Measurements from ENCODE around the gene KCNMB2.
A peak's percentile ranks its signal among the peaks of the same experiment; 100 is the strongest.

KCNMB2 gene

DNA sequence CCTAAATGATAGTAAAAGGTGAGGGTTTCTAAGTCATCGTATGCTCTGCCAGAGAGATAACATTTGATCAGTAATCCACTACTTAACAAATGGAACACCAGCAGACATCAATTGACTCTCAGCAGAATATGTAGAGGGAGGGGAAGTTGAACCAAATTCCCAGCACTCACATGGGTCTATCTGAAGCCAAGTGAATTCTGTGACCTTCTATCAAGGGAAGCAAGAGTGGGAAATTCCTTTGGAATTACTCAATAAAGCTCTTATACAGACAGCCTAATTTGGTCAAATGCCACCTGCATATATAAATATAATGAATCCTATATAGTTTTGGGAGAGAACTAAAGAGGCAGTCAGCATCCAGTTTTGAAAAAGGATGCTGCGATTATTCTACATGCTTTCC, 15.8 kb upstream of the KCNMB2 start:
- FAIRE-seq (no peak), DNase-seq (ENCODE audit: insufficient read length, low spot score) (no peak)
- TF ChIP-seq, protein P1, sequence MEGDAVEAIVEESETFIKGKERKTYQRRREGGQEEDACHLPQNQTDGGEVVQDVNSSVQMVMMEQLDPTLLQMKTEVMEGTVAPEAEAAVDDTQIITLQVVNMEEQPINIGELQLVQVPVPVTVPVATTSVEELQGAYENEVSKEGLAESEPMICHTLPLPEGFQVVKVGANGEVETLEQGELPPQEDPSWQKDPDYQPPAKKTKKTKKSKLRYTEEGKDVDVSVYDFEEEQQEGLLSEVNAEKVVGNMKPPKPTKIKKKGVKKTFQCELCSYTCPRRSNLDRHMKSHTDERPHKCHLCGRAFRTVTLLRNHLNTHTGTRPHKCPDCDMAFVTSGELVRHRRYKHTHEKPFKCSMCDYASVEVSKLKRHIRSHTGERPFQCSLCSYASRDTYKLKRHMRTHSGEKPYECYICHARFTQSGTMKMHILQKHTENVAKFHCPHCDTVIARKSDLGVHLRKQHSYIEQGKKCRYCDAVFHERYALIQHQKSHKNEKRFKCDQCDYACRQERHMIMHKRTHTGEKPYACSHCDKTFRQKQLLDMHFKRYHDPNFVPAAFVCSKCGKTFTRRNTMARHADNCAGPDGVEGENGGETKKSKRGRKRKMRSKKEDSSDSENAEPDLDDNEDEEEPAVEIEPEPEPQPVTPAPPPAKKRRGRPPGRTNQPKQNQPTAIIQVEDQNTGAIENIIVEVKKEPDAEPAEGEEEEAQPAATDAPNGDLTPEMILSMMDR (IDR thresholded peaks at IDR 0.05; ENCODE audit: insufficient read depth, missing control alignments) = no peak

DNA sequence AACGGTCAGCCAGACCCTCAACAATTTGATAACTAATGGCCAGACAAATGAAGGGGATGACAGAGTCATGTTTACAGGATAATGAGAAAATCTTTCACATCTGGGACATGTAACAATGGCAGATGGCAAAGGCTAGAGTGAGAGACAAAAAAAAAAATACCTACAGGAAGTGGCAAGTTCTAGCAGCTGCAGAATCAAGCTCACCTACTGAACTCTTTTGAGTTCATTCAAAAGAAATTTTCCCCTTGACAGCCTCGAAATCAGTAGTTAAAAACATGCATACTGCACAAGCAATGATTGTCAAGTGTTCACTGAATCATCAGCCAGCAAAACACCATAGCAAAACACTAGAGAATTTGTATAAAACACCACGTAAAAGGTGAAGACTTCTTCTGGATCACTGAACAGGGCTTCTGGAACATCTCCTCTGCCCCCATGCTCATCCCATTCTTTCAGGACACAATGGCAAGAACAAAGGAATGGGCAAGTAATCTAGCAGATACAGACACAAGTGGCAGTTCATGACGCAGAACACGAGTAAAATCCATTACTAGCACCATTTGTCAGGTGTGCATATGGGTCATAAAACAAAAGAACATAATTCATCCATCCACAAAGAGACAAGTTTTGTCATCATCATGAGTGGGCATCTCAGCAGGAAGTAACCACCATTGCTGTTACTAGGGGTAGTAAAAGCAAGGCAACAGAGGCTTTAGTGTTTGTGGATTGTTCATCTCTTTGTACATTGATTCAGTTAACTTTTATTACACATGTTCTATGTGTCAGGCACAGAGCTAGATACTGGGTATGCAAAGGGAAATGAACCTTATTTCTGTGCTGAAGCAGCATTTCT, 13.8 kb upstream of the KCNMB2 start:
- DNase-seq (ENCODE audit: insufficient read length, low spot score) (no peak), FAIRE-seq (no peak)
- TF ChIP-seq, protein P1 (IDR thresholded peaks at IDR 0.05; ENCODE audit: insufficient read depth, missing control alignments) = no peak

DNA sequence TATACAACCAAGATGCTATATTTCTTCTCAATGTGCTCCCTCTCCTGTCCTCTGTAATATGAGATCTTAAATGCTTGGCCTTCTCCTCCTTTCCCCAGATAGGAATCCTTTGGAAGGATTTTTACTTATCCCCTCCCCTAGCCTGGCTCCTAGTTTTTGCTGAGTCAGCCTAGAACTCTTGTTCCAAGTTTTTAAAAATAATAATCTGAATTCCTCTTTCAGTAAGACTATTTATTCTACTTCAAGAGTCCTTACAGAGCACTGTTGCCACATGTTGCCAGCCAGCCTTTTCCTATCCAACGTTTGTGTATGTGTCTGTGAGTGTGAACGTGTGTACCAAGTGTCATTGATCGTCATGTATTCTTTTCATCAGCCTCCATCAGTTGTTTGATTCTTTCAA, 11.0 kb upstream of the KCNMB2 start:
- DNase-seq (ENCODE audit: insufficient read length, low spot score) (no peak), FAIRE-seq (no peak)
- TF ChIP-seq, protein P1 (IDR thresholded peaks at IDR 0.05; ENCODE audit: insufficient read depth, missing control alignments) = no peak

DNA sequence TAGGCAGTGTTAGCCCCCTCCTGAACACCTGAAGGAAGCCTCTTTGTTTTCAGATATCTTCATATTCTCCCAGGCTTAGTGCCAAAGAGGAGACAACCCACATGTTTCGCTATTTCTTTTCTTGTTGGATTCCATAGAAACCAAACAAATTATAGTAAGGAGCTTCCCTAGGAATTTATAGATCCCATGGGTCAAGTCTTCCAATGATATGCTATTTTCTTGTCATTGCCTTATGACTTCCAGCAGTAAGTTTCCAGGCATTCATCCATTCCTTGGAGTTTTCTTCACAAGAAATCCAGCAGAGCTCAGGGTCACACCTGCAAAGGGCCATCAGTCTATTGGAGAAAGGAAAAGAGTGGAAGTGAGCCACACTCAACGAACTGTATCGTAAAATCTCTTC, 9.9 kb upstream of the KCNMB2 start:
- DNase-seq (ENCODE audit: insufficient read length, low spot score) (no peak), FAIRE-seq (no peak)
- TF ChIP-seq, protein P1 (IDR thresholded peaks at IDR 0.05; ENCODE audit: insufficient read depth, missing control alignments) = no peak

DNA sequence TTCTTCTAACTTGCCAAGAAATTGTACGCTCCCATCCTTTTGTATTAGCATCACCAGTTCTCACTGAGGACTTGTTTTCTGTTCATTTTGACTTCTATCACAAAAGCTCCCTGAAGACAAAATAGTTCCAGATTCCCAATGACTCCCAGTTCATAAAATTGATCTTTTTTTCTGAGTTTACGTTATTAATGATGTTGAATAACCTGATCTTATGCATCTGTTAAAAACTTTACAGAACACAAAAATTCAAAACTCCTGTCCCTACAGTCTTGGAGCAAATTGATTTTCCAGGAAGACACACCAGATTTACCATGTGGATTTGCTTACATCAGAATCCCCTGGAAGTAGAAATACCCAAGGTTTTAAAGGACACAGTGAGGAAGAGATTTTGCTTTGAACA, 8.3 kb upstream of the KCNMB2 start:
- DNase-seq (ENCODE audit: insufficient read length, low spot score) (no peak), FAIRE-seq (peak; percentile 48)
- TF ChIP-seq, protein P1 (IDR thresholded peaks at IDR 0.05; ENCODE audit: insufficient read depth, missing control alignments) = no peak

DNA sequence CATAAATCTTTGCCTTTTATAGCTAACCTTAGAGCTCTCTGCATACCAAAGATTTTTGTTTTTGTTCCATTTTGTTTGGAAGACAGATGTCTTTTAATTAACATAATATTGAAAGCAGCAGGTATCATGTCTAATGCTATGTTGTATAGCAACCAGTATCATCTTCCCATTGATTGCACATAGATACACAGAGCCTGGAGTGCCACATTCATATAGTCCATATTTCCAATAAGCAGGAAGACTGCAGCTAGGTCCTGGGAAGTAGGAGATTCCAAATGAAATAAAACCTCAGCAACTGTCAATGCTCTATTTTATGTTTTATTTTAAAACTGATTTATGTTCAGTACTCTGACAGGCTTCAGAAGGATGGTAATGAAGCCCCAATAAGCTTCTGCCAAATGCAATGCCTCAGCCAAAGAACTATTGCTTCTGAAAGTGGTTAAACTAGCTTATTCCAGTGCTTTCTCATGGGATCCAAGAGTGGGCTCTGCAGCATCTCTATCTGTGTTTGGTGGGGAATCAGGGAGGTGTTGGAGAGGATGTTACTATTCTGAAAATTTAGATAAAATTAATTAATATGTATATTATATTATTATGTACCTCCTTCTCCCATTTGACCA, 6.5 kb upstream of the KCNMB2 start:
- DNase-seq (ENCODE audit: insufficient read length, low spot score) (no peak), FAIRE-seq (no peak)
- TF ChIP-seq, protein P1 (IDR thresholded peaks at IDR 0.05; ENCODE audit: insufficient read depth, missing control alignments) = no peak

DNA sequence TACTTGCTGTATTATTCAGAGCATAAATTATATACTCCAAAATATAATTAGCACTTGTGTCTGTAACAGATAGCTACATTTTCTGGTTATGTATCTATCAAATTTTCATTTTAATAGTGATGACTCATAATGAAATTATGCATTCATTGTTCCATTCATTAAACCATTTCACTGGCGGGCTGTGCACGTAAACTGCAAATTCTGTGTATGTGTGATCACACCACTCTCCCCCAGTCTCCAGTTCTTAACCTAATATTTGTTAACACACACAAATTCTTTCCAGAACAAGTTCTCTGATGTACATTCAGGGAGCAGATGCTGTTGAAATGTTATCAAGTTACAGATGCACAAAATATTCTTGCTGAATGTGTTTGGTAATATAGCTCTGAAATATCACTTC, 3.8 kb upstream of the KCNMB2 start:
- DNase-seq (ENCODE audit: insufficient read length, low spot score) = no peak
- FAIRE-seq = no peak
- TF ChIP-seq, protein P1 (IDR thresholded peaks at IDR 0.05; ENCODE audit: insufficient read depth, missing control alignments) = no peak

All from D721Med (cell line).